HG02798 (cell line): ENCODE data around the gene ZNF683.

Experiments used
- ATAC-seq: cut with Tn5 transposase; IDR thresholded peaks from one replicate; pipeline ENCODE4 v1.9.1; 2021; ENCODE audit warnings: mild to moderate bottlenecking; ENCODE audit not compliant: unreplicated experiment, poor library complexity

The ZNF683 gene

DNA sequence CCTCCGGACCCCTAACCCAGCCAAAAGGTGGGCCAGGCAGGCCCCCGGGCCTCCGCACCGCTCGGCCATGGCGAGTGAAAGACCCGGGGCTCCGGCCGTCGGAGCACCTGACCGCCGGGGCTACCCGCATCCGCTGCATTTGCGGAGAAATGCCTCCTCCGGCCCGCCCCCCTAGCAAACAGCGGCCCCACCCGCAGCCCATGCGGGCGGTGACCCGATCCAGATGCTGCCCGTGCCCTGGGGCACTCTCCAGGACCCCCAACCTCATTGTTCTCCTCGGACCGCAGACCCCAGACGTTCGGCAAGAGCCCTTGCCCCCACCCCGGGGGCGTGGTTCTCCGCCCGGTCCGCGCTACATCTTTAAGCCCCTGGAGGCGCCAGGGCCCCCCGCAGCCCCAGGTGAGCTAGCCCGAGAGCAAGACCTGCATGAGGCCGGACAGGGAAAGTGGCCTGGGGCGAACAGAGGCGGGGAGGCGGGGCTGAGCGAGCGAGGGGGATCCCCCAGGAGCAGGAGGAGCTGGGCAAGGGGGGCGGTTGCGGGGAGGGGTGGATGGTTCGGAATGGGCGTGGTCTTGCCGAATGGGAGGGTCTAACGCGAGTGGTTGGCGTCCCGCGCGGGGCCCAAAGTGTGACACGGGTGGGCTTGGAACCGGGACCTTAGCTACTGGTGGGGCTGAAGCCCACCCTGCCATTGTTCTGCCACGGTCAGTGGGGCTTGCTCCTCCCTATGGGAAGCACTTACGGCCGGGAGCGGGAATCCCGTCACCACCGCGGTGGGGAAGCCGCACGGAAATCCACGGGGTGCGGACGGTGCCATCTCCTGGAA is 12.4 kb downstream of the ZNF683 start:
- ATAC-seq = no peak

DNA sequence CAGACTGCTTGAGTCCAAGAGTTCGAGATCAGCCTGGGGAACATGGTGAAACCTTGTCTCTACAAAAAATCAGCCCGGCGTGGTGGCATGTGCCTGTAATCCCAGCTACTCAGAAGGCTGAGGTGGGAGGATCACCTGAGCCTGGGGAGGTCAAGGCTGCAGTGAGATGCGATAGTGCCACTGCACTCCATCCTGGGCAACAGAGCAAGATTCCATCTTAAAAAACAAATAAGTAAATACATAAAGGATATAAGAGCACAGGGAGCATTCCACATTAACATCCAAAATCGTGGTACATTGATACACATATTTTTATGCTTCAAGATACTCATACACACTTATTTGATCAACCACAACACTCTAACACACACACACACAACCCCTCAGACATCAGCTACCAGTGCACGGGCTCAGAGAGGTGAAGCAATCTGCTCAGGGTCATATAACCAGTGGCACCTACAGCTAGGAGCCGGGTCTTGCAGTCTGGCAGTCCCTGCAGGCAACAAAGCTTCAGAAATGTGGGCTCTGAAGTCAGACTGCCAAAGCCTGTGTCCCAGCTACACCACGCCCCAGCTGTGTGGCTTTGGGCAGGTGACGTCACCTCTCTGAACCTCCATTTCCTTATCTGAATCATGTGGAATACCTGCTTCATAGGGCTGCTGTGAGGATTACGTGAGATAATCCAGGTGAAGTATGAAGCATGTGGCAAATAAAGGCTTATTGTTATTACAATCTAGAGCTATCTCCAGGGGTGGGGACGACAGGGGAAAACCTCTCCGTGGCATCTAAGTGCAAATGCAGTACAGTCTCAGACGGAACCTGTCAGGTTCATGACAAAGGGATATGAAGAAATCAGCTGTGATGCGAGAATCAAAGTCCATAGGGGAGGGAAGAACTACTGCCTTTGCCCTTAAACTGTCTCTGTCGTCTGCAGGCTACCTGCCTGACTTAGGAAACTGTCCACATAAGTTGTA is 13.9 kb downstream of the ZNF683 start:
- ATAC-seq = no peak

DNA sequence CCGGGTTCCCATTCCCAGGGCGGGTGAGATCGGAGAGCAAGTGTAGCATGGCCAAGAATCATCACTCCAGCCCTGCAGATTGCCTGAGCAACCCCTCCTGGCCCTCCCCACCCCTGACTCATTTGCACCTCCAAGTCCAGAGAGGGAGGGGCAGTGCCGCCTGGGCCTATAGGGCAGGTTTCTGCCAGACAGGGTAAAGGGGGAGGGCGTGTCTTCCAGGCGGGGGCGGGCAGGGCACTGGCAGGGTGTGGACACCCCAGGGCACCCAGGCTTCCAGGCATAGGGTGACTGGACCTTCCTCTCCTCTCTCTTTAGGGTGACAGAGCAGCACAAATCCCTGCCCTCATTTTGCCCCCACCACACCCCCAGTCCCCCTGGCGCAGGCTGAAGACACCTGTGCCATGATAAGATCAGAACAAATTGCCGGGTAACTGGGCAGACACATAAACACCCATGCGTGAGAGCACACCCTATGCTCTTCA is 15.4 kb downstream of the ZNF683 start:
- no peak for ATAC-seq

DNA sequence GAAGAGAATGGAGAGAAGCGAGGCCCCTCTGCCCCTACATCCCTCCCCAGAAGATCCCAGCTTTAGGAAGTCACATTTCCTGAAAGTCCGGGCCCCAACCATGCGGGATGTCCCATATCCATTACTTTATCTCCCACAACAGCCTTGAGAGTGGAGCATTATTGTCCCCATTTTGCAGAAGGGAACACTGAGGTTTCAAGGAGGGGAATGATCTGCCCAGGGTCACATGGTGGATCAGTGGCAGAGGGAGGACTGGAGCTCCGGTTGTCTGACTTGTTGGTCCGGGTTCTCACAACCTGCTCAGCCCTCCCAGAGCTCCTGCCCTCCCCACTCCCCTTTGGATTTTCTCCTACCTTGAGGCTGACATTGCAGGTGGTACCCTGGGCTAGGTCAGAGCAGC is 16.4 kb downstream of the ZNF683 start:
- ATAC-seq = no peak

DNA sequence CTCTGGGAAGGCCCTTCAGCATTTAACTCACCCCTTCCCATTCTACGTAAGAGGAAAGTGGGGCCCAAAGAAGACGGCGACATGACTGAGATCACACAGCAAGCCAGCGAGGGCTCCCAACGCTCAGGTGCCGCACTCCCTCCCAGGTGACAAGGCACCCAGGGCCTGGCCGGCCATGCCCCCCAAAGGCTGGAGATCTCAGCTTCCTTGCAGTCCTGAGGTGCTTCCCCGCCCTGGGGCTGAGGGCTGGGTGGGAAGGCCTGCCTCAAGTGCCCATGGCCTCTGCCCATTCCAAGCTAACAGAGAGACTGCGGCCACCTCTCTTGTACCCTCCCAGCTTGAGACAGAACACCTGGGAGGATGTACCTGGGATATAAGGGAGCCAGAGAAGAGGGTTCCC is 17.6 kb downstream of the ZNF683 start:
- ATAC-seq = no peak

DNA sequence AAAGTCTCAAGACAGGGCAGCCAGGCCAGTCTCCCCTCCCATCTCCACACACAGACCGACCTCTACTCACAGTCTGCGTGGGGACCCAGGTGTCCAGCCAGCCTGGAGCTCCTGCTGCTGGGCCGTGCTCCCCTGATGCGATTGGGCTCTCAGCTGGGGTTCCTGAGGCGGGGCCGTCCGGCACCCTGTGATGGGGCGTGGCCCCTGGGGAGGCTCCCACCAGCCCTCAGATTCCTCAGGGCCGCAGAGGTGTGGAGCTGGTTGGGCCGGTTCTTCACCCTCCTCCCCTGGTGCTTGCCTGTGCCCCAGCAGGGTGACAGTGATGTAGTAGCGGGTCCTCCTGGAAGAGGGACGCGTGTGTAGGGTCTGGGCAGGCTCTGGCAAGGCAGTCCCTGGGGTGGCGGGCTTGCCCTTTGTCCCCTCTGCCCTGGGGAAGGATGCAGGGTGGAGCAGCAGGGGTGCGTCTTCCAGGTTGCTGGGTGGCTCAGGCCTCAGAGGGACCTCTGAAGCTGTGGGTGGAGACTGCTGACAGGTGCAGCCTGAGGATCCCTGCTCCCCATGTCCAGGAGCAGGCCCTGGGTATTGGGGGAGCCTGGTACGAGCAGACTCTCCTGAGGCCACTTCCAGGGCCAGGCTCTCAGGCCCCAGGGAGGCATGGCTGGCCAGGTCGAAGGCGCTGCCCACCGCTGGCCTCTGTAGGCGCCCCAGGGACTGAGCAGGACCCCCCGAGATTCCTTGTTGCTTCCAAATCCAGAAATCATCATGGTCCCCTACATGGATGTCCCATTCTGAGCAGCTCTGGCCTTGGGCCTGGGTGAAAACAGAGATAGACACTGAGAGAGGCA is 18.4 kb downstream of the ZNF683 start, which contains the start of gene CRYBG2:
Gene CRYBG2 (minus strand): TSS at position 155 of the 845 bp plus-strand sequence. CDS start 7,473 bp downstream, outside the sequence.
- no peak for ATAC-seq

DNA sequence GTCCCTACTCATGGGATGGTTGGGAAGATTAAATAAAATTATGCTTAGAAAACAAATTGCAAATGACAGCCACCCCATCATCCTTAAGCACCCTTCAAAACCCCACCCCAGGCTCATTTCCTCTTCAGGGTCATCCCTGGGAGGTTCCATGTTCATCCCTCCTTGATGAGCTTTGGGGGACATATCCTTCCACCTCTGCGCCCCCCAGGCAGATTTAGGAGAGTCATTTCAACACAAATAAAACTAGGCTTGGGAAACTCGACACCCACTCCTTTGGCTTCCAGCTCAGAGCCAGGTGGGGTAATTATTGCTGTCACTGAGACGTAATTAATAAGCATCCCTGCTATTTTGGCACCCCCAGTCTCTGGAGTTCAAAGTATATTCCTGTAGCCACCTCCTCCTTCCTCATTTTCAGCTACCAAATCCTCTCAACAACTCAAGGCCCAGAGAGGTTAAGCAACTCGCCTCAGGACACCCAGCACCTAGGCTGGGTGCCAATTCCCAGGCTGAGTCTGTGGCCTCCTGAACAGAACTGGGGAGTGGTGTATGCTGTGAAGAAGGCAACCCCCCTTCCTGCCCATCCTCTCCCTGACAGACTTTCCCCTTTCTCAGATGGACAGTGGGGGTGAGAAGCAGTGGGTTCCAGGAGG is 19.2 kb downstream of the ZNF683 start:
- no peak for ATAC-seq

DNA sequence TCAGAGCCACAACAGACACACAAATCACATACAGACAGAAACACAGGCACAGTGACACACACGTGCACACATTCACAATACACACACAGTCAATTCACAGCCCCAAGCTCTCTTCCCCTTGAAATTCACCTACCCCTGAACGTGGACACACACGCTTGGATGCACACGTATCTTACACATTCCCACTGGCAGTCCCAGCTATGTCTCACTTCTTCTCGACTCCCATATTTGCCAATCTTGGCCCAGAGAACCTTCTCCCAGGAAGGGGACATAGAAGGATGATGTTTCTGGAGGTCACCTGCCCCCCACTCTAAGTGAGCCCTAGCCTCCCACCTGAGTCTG is 20.2 kb downstream of the ZNF683 start:
- ATAC-seq = no peak

DNA sequence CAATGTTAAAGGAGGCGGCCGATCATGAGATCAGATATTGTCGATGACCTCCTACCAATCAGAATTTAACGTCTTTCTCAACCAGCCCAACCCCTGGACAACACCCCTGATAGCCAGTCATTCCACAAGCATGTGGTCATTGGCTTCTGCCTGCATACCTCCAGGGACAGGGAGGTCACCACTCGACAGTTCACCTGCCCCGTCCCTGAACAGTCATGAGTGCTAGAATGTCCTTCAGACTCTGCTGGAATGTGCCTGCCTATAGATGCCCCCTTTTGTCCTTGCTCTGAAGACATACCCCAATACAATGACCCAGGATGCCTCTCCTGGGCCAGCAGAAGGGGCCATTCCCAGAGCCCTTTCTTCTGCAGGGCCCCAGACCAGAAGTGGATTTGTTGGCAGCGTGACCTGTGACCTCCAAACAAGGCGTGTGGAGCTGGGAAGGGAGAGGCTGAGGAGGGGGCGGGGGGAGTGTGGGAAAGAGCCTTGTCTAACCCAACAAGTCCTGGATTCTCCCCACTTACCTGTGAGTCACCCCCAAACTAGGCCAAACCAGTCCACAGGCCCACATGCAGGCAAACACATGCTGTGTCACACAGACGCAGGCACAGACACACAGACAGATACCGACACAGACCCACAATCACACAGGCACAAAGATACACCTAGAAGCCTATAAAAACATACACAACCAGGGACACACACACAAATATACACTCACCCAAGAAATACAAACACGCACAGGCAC is 20.8 kb downstream of the ZNF683 start:
- ATAC-seq = no peak

DNA sequence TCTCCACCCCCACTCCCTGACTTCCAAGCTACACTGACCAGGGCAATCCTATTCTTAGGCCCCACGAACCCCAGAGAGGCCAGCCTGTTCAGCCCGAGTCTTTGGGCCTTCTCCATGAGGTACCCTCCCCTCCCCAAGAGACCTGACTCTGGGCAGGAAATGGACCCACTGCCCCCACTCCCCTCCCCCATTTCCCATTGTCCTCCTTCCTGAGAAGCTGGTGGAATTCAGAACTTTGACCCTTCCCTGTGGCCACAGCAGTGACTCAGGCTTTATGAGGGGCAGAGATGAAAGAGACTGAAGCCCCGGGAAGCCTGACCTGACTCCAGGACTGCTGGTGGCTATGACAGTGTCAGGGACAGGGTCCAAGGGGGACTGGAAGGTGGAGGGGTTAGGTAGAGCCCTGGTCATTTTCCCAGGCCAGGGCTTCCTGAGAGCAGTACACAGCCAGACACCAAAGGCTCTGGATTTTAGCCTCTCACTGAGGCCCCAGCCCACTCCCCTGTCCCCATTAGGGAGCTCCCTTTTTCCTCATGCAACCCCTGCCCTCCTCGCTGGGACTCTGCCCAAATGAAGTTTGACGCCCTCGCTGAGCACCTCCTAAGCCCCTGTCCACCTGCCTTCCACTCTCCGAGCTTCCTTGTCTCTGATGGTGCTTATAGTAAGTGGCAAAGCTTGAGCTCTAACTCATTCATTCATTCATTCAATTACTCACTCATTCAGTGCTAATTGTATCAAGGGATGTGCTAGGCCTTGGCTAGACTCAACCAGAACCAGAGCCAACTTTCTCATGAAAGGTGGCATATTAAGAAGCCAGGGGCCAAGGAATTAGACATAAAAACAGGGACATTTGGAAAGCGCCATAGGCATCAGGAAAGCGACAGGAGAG is 21.6 kb downstream of the ZNF683 start:
- no peak for ATAC-seq

DNA sequence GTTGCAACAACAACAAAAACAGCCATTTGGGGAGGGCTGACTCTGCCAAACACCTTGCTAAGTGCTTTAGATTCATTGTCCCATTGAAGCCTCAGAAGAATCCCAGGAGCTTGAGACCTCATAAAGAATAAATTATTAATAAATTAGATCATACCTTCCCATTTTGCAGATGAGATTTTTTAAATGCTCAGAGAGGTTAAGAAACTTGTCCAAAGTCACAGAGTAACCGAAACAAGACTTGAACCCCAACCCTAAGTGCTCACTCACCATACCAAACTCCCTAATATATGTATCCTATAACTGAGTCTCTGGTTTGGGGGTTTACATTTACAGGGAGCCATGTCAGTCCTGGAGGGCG is 22.2 kb downstream of the ZNF683 start:
- ATAC-seq = no peak

DNA sequence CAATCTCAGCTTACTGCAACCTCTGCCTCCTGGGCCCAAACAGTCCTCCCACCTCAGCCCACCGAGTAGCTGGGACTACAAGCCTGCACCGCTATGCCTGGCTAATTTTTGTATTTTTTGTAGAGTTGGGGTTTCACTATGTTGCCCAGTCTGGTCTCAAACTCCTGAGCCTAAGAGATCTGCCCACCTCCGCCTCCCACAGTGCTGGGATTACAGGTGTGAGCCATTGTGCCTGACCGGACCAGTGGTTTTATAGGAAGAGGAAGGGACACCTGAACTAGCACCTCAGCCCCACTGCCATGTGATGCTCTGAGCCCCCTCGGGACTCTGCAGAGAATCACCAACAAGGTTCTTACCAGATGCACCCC is 22.7 kb downstream of the ZNF683 start:
- no peak for ATAC-seq

DNA sequence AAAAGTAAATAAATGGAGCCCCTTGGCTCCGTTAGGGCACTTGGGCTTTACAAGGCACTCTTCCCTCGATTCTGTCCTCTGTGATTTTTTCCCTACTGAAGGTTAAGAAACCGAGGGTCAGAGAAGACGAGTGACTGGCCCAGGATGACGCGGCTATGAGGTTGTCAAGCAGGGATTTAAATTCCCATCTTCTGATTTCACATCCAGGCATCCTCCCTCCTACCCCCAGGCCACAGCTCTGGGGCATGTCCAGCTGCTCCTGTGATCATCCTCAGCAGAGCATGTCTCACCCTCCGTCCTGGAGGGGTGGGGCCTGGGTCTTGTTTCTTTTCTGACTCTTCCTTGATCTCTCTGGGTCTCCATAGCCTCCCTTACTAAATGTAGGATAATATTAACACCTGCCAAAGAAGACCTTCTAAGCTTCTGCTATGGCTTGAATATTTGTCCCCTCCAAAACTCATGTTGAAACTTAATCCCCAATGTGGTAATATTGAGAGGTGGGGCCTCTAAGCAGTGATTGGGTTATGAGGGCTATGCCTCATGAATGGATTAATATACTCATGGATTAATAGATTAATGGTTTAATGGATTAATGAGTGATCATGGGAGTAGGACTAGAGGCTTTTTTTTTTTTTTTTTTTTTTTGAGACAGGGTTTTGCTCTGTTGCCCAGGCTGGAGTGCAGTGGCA is 23.2 kb downstream of the ZNF683 start:
- ATAC-seq = no peak

DNA sequence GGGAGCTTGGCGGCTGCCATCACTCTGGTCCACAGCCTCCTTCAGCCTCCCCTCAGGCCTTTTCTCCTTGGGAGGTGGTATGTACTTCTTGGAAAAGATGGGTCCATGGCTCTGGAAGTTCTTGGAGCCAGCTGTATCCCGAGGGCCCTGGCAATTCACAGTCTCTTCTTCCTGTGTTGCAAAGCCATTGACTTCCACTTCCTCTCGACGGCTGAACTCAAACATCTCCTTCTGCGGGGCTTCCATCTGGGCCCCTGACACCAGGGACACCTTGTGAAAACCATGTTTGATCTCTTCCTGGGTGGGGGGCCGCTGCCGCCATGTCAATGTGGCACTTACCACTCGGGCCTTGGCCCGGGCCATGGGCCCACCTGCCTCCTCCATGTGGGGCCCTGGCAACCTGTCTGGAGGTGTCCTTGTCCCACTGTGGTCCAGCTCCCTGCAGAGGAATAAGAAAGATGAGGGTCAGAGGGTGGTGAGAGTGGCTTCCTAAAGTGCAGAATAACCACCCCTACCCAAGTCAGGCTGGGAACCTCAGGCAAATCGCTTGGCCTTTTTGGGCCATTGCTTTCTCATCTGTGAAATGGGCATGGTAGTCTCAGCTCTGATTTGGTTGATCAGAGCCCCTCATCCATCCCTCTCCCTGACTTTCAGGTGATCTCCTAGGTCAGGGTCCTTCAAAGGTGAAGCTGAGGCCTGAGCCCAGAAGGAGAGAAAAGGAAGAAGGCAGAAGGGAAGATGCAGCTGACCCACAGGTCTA is 26.1 kb downstream of the ZNF683 start:
- no peak for ATAC-seq

DNA sequence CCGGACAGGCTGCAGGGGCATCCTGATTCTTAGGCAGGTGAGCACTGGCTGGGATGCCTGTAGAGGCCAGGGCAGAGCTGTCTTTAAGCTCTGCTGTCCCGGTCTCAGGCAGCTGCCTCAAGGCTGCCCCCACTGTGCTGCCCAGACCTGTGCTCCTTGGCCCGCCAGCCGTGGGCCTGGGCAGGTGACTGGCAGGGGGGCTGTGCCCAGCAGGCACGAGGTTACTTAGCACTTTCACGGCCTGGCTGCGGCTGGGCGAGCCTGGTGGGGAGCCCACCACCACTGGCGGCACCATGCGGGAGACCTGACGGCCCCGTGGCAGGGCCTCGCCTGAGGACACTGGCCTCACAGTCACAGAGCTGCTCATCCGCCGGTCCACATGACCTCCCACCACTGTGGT is 26.8 kb downstream of the ZNF683 start:
- no peak for ATAC-seq

DNA sequence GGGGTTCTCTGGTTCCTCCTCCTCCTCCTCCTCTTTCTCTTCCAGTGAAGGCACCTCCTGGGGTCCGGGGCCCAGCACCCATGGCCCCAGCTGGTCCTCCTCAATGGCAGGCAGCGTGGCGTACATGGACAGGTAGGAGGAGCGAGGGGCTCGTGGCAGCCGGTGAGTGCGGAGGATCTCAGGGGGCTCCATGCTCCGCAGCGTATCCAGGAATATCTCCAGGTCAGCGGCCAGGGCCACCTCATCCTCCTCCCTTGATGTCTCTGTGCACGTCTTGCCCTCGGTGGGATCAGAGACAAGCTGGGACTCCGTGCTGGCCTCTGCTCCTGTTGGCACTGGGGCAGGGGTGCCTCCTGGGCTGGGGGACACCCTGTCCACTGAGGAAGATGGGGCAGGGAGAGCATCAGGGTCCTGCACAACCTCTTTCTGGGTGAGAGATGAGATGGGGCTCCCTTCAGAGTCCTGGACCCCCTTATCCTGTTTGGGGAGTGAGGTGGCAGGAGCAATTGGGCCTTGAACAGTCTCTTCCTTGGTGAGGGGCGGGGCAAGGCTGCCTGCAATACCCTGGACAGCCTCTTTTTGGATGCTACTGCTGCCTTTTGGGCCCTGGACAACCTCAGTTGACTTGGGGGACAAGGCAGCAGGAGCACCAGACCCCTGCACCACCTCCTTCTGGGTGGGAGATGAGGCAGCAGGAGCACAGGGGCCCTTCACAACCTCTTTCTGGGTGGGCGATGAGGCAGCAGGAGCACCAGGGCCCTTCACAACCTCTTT is 28.2 kb downstream of the ZNF683 start:
- ATAC-seq = no peak
